Neural crest cell (in vitro differentiated cells): ENCODE measurements around the gene COQ2. TPM values are rescaled to one million over a fixed set of nuclear protein-coding genes. Genes with fewer than 3 reads are reported as not detected.
"Not testable (repeated sequence)": the region's sequence is repeated elsewhere in the genome, so short reads cannot be mapped to it uniquely, and the experiment has no call there.

Experiments
- DNase-seq: peaks from one replicate; pipeline ENCODE4 v3.0.0; 2021; ENCODE audit warnings: low read depth, mixed read lengths, low spot score
- H3K27ac Mint-ChIP-seq: one replicate; pipeline ENCODE4 v1.8.0; 2021; ENCODE audit warnings: mild to moderate bottlenecking, mixed read lengths; ENCODE audit not compliant: unreplicated experiment
- H3K27me3 Mint-ChIP-seq: 2 replicates; pipeline ENCODE4 v1.8.0; 2021; ENCODE audit warnings: low read depth, mild to moderate bottlenecking, mixed read lengths
- H3K36me3 Mint-ChIP-seq: 2 replicates; pipeline ENCODE4 v1.8.0; 2021; ENCODE audit warnings: low read depth, mild to moderate bottlenecking, mixed read lengths
- H3K4me1 Mint-ChIP-seq: 2 replicates; pipeline ENCODE4 v1.8.0; 2021; ENCODE audit warnings: mixed read lengths
- H3K4me3 Mint-ChIP-seq: one replicate; pipeline ENCODE4 v1.8.0; 2021; ENCODE audit warnings: mild to moderate bottlenecking, mixed read lengths
- H3K9me3 Mint-ChIP-seq: 2 replicates; pipeline ENCODE4 v1.8.0; 2021; ENCODE audit warnings: mixed read lengths
- total RNA-seq: library from RNA; stranded (reverse); gene quantifications from 2 replicates; pipeline ENCODE4 v1.2.1, GENCODE V29; 2021
- TF ChIP-seq, protein P1 (sequence below): fragments of 200-600 bp; sonication (generic); conservative IDR thresholded peaks from 2 replicates; pipeline ENCODE4 v1.5.0; 2021; ENCODE audit warnings: antibody characterized with exemption, mild to moderate bottlenecking

COQ2 gene
- total RNA-seq, 1 donor from 2014 or later: 21.9 TPM

DNA sequence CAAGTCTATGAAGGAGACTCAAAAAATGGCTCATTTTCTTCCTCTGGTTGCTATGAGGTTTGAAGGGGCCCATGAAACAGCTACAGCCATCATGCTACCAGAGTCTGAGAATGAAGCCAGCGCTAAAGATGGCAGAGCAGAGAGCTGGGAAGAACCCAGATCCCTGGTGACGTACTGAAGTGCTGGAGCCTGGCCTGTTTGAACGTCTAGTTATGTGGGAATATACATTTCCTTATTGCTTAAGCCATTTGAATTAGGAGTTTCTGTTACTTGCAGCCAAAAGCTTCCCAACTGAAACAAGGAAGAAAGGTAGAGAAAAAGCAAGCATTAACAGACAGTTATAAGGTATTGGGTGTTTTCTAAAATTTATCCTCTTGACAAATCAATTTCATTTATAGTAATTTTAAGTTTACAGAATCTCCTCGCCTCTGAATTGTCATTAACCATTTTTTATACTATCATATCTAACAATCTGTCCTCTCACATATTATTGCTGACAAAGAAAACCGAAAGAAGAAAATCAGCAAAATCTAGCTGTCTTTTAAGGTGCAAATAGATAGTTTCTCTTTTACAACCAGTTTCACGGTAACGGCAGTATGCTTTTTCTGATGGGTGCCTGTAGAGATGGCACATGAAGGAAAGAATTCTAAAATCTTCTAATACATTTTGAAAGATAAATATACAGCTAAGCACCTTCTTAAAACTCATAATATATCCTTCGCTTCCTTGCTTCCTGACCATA is 8.9 kb upstream of the COQ2 start:
- no peak for DNase-seq
- Mint-ChIP-seq H3K36me3 (no peaks in the 10 kb centered on the region), H3K4me1 (no peaks in the 10 kb centered on the region), H3K27me3 (no peaks in the 10 kb centered on the region), H3K27ac (no peak overlapping the region), H3K4me3 (no peak overlapping the region), H3K9me3 (peaks cover 3% of the 10 kb centered on the region)
- TF ChIP-seq, protein P1, sequence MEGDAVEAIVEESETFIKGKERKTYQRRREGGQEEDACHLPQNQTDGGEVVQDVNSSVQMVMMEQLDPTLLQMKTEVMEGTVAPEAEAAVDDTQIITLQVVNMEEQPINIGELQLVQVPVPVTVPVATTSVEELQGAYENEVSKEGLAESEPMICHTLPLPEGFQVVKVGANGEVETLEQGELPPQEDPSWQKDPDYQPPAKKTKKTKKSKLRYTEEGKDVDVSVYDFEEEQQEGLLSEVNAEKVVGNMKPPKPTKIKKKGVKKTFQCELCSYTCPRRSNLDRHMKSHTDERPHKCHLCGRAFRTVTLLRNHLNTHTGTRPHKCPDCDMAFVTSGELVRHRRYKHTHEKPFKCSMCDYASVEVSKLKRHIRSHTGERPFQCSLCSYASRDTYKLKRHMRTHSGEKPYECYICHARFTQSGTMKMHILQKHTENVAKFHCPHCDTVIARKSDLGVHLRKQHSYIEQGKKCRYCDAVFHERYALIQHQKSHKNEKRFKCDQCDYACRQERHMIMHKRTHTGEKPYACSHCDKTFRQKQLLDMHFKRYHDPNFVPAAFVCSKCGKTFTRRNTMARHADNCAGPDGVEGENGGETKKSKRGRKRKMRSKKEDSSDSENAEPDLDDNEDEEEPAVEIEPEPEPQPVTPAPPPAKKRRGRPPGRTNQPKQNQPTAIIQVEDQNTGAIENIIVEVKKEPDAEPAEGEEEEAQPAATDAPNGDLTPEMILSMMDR: no peak

- H3K4me1 Mint-ChIP-seq, H3K27ac Mint-ChIP-seq, H3K27me3 Mint-ChIP-seq, H3K36me3 Mint-ChIP-seq, H3K9me3 Mint-ChIP-seq, DNase-seq: not testable (repeated sequence)
- peak overlapping the region; percentile 23 for H3K4me3 Mint-ChIP-seq
Observed at GRCh38 chr4:83290059-83290774, 5.6 kb upstream of the COQ2 start.

DNA sequence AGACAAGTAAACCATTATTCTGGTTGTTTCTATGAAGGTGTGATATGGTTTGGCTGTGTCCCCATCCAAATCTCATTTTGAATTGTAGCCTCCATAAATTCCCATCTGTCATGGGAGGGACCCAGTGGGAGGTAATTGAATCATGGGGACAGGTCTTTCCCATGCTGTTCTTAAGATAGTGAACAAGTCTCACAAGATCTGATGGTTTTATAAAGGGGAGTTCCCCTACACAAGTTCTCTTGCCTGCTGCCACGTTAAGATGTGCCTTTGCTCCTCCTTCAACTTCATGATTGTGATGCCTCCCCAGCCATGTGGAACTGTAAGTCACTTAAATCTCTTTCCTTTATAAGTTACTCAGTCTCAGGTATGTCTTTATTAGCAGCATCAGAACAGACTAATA is 3.8 kb upstream of the COQ2 start:
- H3K4me3 Mint-ChIP-seq, H3K27me3 Mint-ChIP-seq, H3K9me3 Mint-ChIP-seq, H3K27ac Mint-ChIP-seq, DNase-seq, H3K36me3 Mint-ChIP-seq: not testable (repeated sequence)
- H3K4me1 Mint-ChIP-seq: peaks cover 17% of the 10 kb centered on the region

- DNase-seq: no peak
- peak overlapping the region; percentile 97 for H3K27ac Mint-ChIP-seq
Observed at GRCh38 chr4:83285055-83285407, 433 bp upstream of the COQ2 start.

GRCh38 chr4:83283181-83283580 is 1.4 kb downstream of the COQ2 start:
- Mint-ChIP-seq H3K27ac (no peak overlapping the region), H3K9me3 (no peaks in the 10 kb centered on the region), H3K4me3 (peak overlapping the region; percentile 92), H3K36me3 (no peaks in the 10 kb centered on the region), H3K4me1 (peaks cover 35% of the 10 kb centered on the region), H3K27me3 (no peaks in the 10 kb centered on the region)
- no peak for DNase-seq
- TF ChIP-seq, protein P1: no peak

More at GRCh38 chr4:83285055-83285407, 433 bp upstream of the COQ2 start:
- Mint-ChIP-seq H3K27me3 (no peaks in the 10 kb centered on the region), H3K9me3 (no peaks in the 10 kb centered on the region), H3K36me3 (no peaks in the 10 kb centered on the region), H3K4me1 (peaks cover 35% of the 10 kb centered on the region), H3K4me3 (peak overlapping the region; percentile 96)
- TF ChIP-seq, protein P1: no peak

- Mint-ChIP-seq H3K27ac (no peak overlapping the region), H3K27me3 (no peaks in the 10 kb centered on the region), H3K4me3 (peak overlapping the region; percentile 92), H3K4me1 (peaks cover 35% of the 10 kb centered on the region), H3K36me3 (peaks cover 2% of the 10 kb centered on the region), H3K9me3 (no peaks in the 10 kb centered on the region)
- DNase-seq: peak; percentile 64
- TF ChIP-seq, protein P1: peak; percentile 85
Observed at GRCh38 chr4:83282049-83282535, 2.5 kb downstream of the COQ2 start.
